GM19239 (cell line): Measurements from ENCODE around the gene MME.

ENCODE experiments used
- DNase-seq: peaks from one replicate; pipeline ENCODE4 v3.0.0; 2011; ENCODE audit warnings: low spot score; ENCODE audit not compliant: insufficient read length
- FAIRE-seq: peaks from 2 replicates; lab custom pipeline; 2011; peaks lifted over from hg19 to GRCh38; lab: Jason Lieb, UNC

MME gene

GRCh38 chr3:155079746-155080487, at the start of gene MME:
MME (plus strand) TSS chr3:155080319; CDS start chr3:155084168, 3,849 bp downstream.
- no peak for DNase-seq
- FAIRE-seq = no peak

GRCh38 chr3:155031186-155031585, 48.9 kb upstream of the MME start:
- FAIRE-seq (no peak), DNase-seq (no peak)

GRCh38 chr3:155032918-155033317, 47.2 kb upstream of the MME start:
- no peak for DNase-seq
- FAIRE-seq = no peak

GRCh38 chr3:155034786-155035185, 45.3 kb upstream of the MME start:
- DNase-seq = no peak
- FAIRE-seq = no peak

DNA sequence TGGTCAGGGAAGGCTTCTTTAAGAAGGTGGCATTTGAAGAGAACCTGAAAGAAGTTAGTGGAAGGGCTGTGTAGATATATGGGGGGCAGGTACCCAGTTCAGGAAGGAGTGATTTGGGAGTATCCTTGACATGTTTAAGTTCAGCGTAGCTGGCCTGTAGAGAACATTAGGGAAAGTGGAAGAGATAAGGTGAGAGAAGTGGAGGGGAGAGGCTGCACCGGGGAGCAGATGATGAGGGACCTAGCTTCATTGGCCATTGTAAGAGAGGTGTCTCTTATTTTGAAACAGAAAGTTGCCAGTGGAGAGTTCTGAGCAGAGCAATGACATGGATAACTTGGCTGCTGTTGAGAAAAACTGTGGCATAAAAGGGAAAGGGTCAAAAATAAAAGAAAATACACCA, 44.6 kb upstream of the MME start:
- no peak for DNase-seq
- no peak for FAIRE-seq

DNA sequence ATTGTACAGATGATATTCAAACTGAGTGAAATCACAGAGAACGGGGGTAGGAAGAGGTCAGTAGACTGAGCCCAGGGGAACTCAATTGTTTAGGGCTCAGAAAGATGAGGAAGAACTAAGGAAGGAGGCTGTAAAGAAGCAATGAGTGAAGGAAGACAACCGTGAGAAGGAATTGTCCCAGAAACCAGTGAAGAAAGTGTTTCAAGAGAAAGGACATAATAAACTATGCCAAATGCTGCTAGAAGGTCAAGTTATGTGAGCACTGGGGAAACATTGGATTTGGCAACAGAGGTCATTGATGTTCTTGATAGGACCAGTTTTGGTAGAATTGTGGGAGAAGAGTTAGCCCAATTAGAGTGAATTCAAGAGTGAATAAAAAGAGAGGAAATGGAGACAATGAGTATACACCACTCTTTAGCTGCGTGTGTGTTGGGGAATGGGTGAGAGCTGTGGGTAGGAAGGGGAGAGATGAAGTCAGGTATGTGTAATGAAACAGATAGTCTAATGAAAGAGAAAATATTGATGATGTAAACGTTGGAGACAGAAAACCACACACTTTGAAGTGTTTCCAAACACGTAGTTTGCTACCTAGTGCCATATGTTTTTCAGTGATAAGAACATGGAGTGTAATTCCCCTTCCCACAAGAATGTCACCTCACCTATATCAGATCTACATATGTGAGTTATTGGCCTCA, 42.5 kb upstream of the MME start:
- FAIRE-seq (no peak), DNase-seq (no peak)

- DNase-seq (no peak), FAIRE-seq (no peak)
Measured at GRCh38 chr3:155038203-155038554, 41.9 kb upstream of the MME start.

GRCh38 chr3:155046935-155047334, 33.2 kb upstream of the MME start:
- DNase-seq = no peak
- FAIRE-seq = no peak

DNA sequence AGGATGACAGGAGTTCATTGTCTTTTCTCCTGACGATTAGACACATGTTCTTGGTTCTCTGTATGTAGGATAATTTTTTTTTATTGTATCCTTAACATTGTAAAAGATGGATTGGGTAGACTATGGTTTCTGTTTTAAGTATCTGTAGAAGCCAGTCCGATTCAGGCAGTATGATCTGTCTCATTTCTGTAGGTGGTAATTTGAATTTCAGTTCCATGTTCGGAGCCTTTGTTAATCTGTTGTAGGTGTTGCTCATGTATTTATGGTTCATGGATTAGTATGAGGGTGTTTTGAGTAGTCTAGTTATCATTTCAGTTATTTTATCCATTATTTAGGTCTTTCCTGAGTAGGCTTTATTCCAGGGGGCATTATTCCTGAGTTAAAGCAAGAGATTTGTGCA, 32.4 kb upstream of the MME start:
- DNase-seq = no peak
- FAIRE-seq = no peak

- FAIRE-seq = no peak
- DNase-seq = no peak
Measured at GRCh38 chr3:155049959-155050358, 30.2 kb upstream of the MME start.

GRCh38 chr3:155052470-155052869, 27.6 kb upstream of the MME start:
- DNase-seq = no peak
- FAIRE-seq = no peak

GRCh38 chr3:155053756-155054155, 26.4 kb upstream of the MME start:
- no peak for DNase-seq
- no peak for FAIRE-seq

DNA sequence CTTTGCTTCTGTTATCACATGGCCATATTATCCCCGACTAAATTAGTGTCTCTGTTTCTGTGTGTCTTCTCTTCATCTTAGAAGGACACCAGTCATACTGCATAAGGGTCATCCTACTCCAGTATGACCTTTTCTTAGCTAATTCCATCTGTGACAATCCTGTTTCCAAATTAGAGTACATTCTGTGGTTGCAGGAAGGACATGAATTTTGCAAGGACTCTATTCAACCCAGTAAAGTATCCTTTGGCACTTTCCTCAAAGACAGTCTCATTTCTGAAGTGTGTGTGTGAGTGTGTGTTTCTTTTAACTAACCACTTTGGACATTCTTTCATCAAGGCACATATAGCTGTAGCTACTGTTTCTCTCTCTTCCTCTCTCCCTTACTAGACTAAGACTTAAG, 15.2 kb upstream of the MME start:
- no peak for FAIRE-seq
- DNase-seq = no peak

DNA sequence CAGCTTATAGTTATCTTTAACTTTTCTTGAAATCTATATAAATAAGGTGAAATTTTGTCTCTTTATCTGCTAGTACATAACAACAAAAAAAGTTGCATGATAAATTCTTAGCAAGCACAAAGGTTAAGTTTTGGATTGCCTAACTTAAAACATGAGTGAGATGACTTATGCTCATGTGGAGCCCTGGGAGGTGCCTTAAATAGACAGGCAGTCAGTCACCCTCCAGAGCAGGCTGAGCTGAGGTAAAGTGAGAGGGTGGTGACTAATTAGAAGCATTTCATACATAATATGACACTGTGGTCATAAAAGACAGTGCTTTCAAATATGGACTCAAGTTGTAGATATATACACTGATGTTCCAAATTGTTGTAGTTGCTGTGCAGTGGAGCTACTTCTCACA, 14.6 kb upstream of the MME start:
- FAIRE-seq = no peak

GRCh38 chr3:155069729-155070128, 10.4 kb upstream of the MME start:
- no peak for FAIRE-seq
- DNase-seq = no peak

More for the DNA sequence above, 14.6 kb upstream of the MME start:
- DNase-seq = no peak

DNA sequence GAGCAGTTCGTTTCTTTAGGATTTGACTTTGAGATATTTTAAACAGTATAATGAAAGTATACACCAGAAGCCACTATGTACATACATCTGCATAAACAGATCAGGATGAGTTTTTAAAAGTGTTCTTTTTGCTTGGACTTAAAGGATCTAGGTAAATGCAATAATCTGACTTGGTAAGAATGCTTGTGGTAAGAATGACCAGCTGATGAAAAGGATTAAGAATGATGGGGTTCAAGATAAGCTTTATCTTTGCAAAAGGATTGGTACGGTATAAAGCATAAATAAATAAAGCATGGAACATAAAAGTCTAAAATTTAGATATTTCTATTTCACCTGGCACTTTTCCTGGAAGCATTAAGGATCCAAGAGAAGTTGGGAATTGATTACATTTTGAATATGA, 9.8 kb upstream of the MME start:
- FAIRE-seq (no peak), DNase-seq (no peak)

GRCh38 chr3:155070932-155071387, 9.2 kb upstream of the MME start:
- DNase-seq (no peak), FAIRE-seq (no peak)

DNA sequence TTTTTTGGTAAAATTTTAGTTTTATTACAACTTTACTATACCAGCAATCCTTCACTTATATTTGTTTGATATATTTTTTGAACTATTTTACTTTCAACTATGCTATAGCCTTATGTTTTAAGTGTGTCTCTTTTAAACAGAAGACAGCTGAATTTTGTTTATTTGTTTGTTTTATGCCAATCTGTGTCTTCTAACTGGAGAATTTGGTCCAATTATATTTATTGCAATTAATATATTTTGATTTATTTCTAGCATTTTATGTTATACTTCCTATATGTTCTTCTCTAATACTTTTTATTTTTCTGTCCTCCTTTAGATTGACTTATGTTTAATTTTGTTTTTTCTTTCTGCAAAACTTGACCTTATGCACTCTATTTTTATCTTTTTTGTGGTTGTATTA, 4.9 kb upstream of the MME start:
- FAIRE-seq (no peak), DNase-seq (no peak)

- FAIRE-seq = no peak
- no peak for DNase-seq
Measured at GRCh38 chr3:155076888-155077287, 3.2 kb upstream of the MME start.

GRCh38 chr3:155078711-155079467, 1.2 kb upstream of the MME start:
- no peak for FAIRE-seq

GRCh38 chr3:155079468-155079745, 712 bp upstream of the MME start:
- FAIRE-seq (no peak), DNase-seq (no peak)

More at GRCh38 chr3:155078711-155079467, 1.2 kb upstream of the MME start:
- DNase-seq = no peak
